Measurements from ENCODE around the gene MBOAT7.

DNA sequence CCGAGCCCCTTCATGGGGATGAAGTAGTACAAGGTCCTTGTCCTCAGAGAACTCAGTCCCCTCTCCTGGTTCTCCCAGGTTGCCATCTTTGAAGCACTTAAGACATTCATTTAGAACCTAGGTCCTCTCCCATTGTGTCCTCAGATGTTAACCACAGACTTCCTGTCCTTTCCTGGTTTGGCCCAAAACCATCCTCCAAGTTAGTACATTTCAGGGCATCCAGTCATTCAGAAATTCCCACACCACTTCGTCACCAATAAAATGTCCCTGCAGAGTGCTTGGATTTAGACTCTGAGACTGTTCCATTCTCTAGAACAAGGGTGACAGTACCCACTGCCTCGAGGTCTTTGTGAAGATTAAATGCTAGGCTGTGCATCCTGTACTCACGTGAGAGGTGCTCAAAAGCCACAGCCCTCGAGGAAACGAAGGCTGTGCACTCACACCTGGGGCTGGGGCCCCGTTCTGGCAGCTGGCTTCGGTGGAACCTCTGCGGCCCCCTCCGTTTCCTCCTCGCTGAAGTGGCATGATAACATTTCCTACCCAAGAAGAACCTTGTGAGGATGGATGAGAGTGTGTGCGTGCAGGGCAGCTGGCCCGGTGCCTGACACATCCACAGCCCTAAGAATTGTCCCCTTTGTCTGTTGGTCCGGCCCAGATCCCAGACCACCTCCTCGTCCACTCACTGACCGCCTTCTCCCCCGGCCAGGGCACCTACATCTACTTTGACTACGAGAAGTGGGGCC, 34.6 kb downstream of the MBOAT7 start:
- TF ChIP-seq POLR2A (IDR thresholded peaks at IDR 0.05), result no peak
- TF ChIP-seq, protein P1, sequence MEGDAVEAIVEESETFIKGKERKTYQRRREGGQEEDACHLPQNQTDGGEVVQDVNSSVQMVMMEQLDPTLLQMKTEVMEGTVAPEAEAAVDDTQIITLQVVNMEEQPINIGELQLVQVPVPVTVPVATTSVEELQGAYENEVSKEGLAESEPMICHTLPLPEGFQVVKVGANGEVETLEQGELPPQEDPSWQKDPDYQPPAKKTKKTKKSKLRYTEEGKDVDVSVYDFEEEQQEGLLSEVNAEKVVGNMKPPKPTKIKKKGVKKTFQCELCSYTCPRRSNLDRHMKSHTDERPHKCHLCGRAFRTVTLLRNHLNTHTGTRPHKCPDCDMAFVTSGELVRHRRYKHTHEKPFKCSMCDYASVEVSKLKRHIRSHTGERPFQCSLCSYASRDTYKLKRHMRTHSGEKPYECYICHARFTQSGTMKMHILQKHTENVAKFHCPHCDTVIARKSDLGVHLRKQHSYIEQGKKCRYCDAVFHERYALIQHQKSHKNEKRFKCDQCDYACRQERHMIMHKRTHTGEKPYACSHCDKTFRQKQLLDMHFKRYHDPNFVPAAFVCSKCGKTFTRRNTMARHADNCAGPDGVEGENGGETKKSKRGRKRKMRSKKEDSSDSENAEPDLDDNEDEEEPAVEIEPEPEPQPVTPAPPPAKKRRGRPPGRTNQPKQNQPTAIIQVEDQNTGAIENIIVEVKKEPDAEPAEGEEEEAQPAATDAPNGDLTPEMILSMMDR (IDR thresholded peaks at IDR 0.05), result no peak

Measured in body of pancreas (tissue), 4 donors.